Activated CD8-positive, alpha-beta memory T cell treated with anti-CD3 and anti-CD28 coated beads, Interleukin-2, amount 50 U/mL, for 24 hours (primary cell): ENCODE data around the gene ERG28.
"Not testable (repeated sequence)": the region's sequence is repeated elsewhere in the genome, so short reads cannot be mapped to it uniquely, and the experiment has no call there.

Experiments
- DNase-seq: peaks from one replicate; pipeline ENCODE4 v3.0.0-alpha.2; 2020; ENCODE audit errors: extremely low read depth

Gene ERG28

GRCh38 chr14:75625034-75625433 lies 35.6 kb downstream of the ERG28 start:
- no peak for DNase-seq

- no peak for DNase-seq
Observed at GRCh38 chr14:75619548-75619947, 41.1 kb downstream of the ERG28 start.

- DNase-seq = no peak
Observed at GRCh38 chr14:75615200-75615599, 45.5 kb downstream of the ERG28 start.

GRCh38 chr14:75614179-75614578 lies 46.5 kb downstream of the ERG28 start:
- DNase-seq = no peak

GRCh38 chr14:75612157-75612556 lies 48.5 kb downstream of the ERG28 start:
- DNase-seq = no peak

- DNase-seq = no peak
Observed at GRCh38 chr14:75610834-75611233, 49.8 kb downstream of the ERG28 start.

- no peak for DNase-seq
Observed at GRCh38 chr14:75609606-75610475, 50.8 kb downstream of the ERG28 start.

- DNase-seq = no peak
Observed at GRCh38 chr14:75609116-75609515, 51.6 kb downstream of the ERG28 start.

- DNase-seq = no peak
Observed at GRCh38 chr14:75607842-75608640, 52.6 kb downstream of the ERG28 start.

GRCh38 chr14:75607044-75607443 lies 53.6 kb downstream of the ERG28 start:
- DNase-seq = no peak

- no peak for DNase-seq
Observed at GRCh38 chr14:75605916-75606315, 54.8 kb downstream of the ERG28 start.

GRCh38 chr14:75604979-75605851 lies 55.5 kb downstream of the ERG28 start:
- DNase-seq = no peak

GRCh38 chr14:75602503-75602902 lies 58.2 kb downstream of the ERG28 start:
- no peak for DNase-seq

- not testable (repeated sequence) for DNase-seq
Observed at GRCh38 chr14:75601061-75601460, 59.6 kb downstream of the ERG28 start.

- not testable (repeated sequence) for DNase-seq
Observed at GRCh38 chr14:75600100-75600499, 60.6 kb downstream of the ERG28 start.
